Chondrocyte (in vitro differentiated cells): ENCODE results near the gene NIPAL4. TPM values are rescaled to one million over a fixed set of nuclear protein-coding genes. Genes with fewer than 3 reads are reported as not detected.
A peak's percentile ranks its signal among the peaks of the same experiment; 100 is the strongest.

Experiments
- DNase-seq: peaks from one replicate; pipeline ENCODE4 v3.0.0; 2021; ENCODE audit warnings: mixed read lengths, low spot score
- H3K27ac Mint-ChIP-seq: one replicate; pipeline ENCODE4 v1.8.0; 2021; ENCODE audit warnings: mild to moderate bottlenecking, moderate library complexity, mixed read lengths; ENCODE audit not compliant: unreplicated experiment
- H3K27me3 Mint-ChIP-seq: 2 replicates; pipeline ENCODE4 v1.8.0; 2021; ENCODE audit warnings: low read depth, mixed read lengths
- H3K36me3 Mint-ChIP-seq: 2 replicates; pipeline ENCODE4 v1.8.0; 2021; ENCODE audit warnings: low read depth, mixed read lengths
- H3K4me1 Mint-ChIP-seq: 2 replicates; pipeline ENCODE4 v1.8.0; 2021; ENCODE audit warnings: low read depth, mild to moderate bottlenecking, mixed read lengths
- H3K4me3 Mint-ChIP-seq: one replicate; pipeline ENCODE4 v1.8.0; 2021; ENCODE audit warnings: mild to moderate bottlenecking, moderate library complexity, mixed read lengths; ENCODE audit not compliant: unreplicated experiment
- H3K9me3 Mint-ChIP-seq: 2 replicates; pipeline ENCODE4 v1.8.0; 2021; ENCODE audit warnings: low read depth, mixed read lengths
- total RNA-seq: library from RNA; stranded (reverse); gene quantifications from 3 replicates; pipeline ENCODE4 v1.2.1, GENCODE V29; 2021
- TF ChIP-seq, protein P1 (sequence below): fragments of 200-600 bp; sonication (generic); IDR thresholded peaks from 2 replicates; pipeline ENCODE4 v1.5.0; 2021; ENCODE audit warnings: antibody characterized with exemption, mild to moderate bottlenecking, moderate library complexity

Gene NIPAL4
- total RNA-seq, 1 donor from 2014 or later = 0.60 TPM

DNA sequence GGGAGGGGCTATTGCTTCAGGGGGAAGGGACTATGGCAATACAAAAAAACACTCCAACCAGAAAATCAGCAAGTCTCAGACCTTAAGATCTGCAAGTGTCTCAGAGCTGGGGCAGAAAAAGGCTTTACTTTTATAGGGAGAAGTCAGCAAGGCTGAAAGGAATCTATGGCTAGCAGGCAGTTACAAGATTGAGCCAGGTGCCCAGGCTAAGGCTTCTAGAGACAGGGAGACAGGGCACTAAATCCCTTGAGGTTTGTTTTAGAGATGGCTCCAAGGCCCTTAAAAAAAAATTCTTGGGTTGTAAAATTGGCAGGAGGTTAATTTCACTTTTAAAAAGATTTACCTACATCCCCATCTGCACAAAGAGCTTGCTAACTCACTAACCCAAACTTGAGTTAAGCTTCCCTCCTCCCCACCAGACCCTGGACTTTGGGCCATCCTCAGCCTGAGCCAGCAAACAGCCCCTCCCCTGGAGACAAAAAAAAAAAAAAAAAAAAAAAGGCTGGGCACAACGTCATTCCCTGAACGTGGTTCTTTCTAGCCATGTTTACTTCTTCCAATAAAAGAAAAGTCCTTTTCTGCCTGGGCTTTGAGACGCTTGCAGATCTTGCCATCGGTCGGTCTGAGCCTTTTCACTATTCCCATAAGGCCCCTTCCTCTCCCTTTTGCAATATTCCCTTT is 17.9 kb downstream of the NIPAL4 start:
- TF ChIP-seq, protein P1, sequence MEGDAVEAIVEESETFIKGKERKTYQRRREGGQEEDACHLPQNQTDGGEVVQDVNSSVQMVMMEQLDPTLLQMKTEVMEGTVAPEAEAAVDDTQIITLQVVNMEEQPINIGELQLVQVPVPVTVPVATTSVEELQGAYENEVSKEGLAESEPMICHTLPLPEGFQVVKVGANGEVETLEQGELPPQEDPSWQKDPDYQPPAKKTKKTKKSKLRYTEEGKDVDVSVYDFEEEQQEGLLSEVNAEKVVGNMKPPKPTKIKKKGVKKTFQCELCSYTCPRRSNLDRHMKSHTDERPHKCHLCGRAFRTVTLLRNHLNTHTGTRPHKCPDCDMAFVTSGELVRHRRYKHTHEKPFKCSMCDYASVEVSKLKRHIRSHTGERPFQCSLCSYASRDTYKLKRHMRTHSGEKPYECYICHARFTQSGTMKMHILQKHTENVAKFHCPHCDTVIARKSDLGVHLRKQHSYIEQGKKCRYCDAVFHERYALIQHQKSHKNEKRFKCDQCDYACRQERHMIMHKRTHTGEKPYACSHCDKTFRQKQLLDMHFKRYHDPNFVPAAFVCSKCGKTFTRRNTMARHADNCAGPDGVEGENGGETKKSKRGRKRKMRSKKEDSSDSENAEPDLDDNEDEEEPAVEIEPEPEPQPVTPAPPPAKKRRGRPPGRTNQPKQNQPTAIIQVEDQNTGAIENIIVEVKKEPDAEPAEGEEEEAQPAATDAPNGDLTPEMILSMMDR = no peak
- no peak for DNase-seq
- H3K4me1 Mint-ChIP-seq = peaks cover 24% of the 10 kb centered on the region
- no peaks in the 10 kb centered on the region for H3K27me3 Mint-ChIP-seq
- H3K4me3 Mint-ChIP-seq = no peak overlapping the region
- no peaks in the 10 kb centered on the region for H3K9me3 Mint-ChIP-seq
- H3K27ac Mint-ChIP-seq = peak overlapping the region; percentile 30
- H3K36me3 Mint-ChIP-seq = peaks cover 15% of the 10 kb centered on the region

DNA sequence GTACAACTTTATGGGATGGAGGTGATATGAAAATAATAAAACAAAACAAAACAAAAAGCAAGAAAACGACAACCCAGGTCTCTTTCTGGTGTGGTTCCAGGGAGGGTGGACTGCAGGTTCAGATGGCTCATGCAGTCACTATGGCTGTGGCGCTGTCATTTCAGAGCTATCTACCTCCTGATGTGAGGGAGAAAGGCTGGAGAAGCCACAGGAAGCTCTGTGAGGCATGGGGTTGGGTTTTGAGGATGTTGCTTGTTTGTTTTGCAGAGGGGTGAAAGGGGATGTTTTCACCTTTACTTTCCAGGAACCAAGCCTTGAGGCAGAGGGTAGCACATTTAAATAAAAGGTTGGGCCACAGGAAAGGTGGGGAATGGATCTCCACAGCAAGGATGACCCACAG is 18.7 kb downstream of the NIPAL4 start:
- TF ChIP-seq, protein P1 = no peak
- Mint-ChIP-seq H3K27me3 (no peaks in the 10 kb centered on the region), H3K4me1 (peaks cover 16% of the 10 kb centered on the region), H3K27ac (no peak overlapping the region), H3K9me3 (no peaks in the 10 kb centered on the region), H3K4me3 (no peak overlapping the region), H3K36me3 (peaks cover 12% of the 10 kb centered on the region)
- DNase-seq = no peak

DNA sequence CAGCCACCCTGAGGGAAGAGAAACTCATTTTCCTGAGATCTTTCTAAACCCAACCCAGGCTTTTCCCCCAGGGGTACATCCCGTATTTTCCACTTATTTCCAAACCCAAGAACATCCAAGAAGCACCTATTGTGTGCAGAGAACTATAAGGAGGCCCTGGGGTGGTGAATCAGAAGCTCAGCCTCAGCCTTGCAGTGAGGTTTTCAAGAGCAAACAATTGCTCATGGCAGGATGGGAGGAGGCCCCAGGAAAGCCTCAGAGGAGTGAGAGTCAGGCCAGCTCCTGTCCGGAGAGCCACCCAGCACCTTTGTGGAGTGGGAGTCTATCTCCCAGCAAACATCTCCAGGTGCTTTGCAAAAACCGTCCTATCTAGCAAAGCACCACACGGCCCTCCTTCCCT is 19.2 kb downstream of the NIPAL4 start:
- no peak for DNase-seq
- Mint-ChIP-seq H3K27ac (peak overlapping the region; percentile 77), H3K9me3 (no peaks in the 10 kb centered on the region), H3K36me3 (peaks cover 16% of the 10 kb centered on the region), H3K4me1 (peaks cover 12% of the 10 kb centered on the region), H3K27me3 (no peaks in the 10 kb centered on the region), H3K4me3 (no peak overlapping the region)
- TF ChIP-seq, protein P1 = no peak

DNA sequence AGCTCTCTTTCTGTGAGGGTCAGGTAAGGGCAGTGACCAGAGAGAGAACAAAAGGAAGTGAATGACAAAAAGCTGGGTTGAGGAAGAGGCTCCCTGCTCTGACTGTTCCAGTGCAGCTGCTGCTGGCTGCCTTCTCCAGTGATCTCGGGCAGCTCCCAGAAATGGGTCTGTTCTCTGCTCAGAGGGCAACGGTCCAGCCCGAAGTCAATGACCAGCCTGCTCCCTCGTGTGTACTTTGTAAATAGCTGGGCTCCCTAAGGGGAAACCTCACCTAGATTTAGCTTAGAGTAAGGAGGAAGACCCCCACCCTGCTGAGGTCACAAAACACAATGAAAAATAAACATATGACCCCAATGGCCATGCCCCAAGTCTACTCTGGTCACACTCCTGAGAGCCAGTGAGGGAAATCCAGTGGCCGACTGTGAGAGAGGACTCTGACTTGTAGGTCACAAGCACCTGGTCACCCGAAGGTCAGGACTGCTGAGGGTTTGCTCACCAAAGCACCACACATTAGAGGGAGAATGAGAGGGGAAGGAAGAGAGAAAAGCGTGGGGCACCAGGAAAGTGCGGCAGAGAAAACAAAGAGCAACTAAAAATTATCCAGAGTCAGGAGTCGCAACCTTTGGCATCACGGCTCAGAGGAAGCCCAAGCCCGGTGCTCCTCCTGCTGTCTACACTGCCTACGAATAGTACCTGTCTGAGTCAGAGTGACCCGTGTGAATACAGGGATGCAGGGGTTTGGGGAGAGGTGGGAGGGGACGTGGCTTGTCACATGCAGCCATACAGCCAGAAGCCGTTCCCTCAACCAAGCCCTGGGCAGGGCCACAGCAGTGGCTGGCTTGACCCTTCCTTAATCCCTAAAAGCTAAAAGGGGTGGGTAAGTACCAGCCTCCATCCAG is 19.8 kb downstream of the NIPAL4 start:
- Mint-ChIP-seq H3K36me3 (peaks cover 19% of the 10 kb centered on the region), H3K4me1 (peaks cover 7% of the 10 kb centered on the region), H3K27me3 (no peaks in the 10 kb centered on the region), H3K27ac (peak overlapping the region; percentile 77), H3K4me3 (no peak overlapping the region), H3K9me3 (no peaks in the 10 kb centered on the region)
- TF ChIP-seq, protein P1 = no peak
- no peak for DNase-seq

DNA sequence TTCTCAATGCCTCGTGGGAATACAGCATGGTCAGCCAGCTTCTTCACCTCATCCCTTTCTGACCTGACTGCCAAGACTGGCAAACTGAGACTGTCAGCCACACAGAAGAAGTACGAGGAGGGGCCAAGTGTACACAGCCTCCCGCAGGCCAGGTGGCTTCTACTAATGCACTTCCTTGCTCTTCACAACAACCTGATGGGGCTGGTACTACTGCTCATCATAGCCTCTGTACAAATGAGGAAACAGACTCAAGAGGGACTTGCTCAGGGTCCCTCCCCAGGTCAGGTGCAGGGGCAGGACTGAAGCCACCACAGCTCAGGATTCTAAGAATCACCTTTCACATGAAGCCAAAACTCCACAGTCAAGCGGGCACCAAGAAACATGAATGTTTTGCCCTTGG is 21.3 kb downstream of the NIPAL4 start:
- DNase-seq = no peak
- no peak overlapping the region for H3K4me3 Mint-ChIP-seq
- H3K4me1 Mint-ChIP-seq = peaks cover 6% of the 10 kb centered on the region
- no peak overlapping the region for H3K27ac Mint-ChIP-seq
- H3K9me3 Mint-ChIP-seq = no peaks in the 10 kb centered on the region
- no peaks in the 10 kb centered on the region for H3K27me3 Mint-ChIP-seq
- TF ChIP-seq, protein P1 = no peak
- H3K36me3 Mint-ChIP-seq = peaks cover 22% of the 10 kb centered on the region
